AML-193 (cell line): ENCODE results near the gene PDGFD.
A peak's percentile ranks its signal among the peaks of the same experiment; 100 is the strongest.

Source experiments
- DNase-seq, 2 experiments: peaks; one replicate each; lab custom pipeline; 2025; lab: John Stamatoyannopoulos, UW

The PDGFD gene

DNA sequence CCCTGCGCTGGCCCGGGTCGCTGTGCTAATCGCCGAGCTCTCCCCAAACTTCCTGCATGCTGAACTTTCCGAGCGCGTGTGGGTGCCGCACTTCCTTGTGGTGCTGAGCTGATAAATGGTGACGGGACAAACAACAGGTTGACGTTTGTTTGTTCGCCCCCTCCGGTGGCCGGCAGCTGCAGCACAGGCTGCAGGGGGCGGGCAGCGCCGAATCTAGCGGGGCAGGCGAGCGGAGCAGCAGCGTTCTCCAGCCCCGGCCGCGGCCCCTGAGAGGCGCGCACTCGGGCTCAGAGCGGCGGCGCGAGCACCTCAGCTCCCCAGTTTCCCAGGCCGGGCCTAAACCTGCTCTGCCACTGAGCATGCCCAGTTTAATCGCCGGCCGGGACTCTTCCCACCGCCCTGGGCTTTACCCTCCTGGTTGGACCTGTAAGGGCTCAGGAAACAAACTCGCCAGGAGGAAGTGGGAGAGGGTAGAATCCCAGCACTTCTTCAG lies at the start of gene PDGFD:
Gene PDGFD (minus strand): TSS at position 120 of the 493 bp plus-strand sequence.
- peak in 1 of 2 experiments; percentile 43 for DNase-seq

- no peak for DNase-seq
Observed at GRCh38 chr11:104206936-104207335, 43.0 kb upstream of the PDGFD start.

- no peak for DNase-seq
Observed at GRCh38 chr11:104205838-104206237, 41.9 kb upstream of the PDGFD start.

- no peak for DNase-seq
Observed at GRCh38 chr11:104200688-104201087, 36.7 kb upstream of the PDGFD start.

- no peak for DNase-seq
Observed at GRCh38 chr11:104199053-104199452, 35.1 kb upstream of the PDGFD start.

GRCh38 chr11:104198576-104198975 lies 34.6 kb upstream of the PDGFD start:
- DNase-seq: peak; percentile 83 to 88

DNA sequence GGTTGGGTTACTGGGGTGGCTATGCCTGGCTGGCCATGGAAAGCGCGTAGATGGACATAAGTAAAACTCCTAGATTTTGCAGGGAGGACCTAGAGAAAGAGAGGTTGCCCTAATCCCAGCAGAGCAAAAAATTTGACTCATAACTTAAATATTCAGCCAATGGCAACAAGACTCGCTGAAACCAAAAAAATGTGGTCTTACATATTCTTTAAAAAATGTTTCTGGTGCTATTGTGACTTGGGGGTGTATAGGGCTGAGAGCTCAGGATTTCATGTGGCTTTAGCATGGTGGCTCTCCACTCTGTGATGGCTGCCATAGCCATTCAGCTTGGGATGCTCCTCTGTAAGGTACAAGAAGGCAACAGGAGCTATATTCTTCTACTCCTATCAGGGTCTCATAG lies 27.2 kb upstream of the PDGFD start:
- DNase-seq: no peak

- no peak for DNase-seq
Observed at GRCh38 chr11:104183593-104183992, 19.6 kb upstream of the PDGFD start.

- DNase-seq: no peak
Observed at GRCh38 chr11:104175769-104176168, 11.8 kb upstream of the PDGFD start.

- no peak for DNase-seq
Observed at GRCh38 chr11:104169091-104169490, 5.1 kb upstream of the PDGFD start.

DNA sequence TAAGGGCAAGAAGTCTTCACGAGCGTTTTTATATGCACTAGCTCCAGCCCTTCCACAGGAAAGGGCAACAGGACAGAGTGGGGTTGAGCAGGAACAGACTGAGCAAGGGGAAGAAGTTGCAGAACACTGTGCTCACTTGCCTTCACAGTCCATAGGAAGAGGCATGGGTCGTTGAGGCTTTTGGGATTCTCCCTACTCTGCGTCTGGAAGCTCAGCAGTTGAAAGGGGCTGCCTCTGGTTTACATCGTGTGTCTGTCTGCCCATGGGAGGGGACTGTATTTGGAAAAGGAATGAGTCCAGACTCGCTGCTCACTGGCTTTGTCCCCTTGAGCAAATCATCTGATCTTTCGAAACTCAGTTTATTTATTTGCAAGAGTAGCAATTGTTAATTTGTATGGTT lies 1.1 kb upstream of the PDGFD start:
- DNase-seq: no peak

GRCh38 chr11:104163100-104164027 lies 583 bp downstream of the PDGFD start:
- peak; percentile 36 to 43 for DNase-seq

DNA sequence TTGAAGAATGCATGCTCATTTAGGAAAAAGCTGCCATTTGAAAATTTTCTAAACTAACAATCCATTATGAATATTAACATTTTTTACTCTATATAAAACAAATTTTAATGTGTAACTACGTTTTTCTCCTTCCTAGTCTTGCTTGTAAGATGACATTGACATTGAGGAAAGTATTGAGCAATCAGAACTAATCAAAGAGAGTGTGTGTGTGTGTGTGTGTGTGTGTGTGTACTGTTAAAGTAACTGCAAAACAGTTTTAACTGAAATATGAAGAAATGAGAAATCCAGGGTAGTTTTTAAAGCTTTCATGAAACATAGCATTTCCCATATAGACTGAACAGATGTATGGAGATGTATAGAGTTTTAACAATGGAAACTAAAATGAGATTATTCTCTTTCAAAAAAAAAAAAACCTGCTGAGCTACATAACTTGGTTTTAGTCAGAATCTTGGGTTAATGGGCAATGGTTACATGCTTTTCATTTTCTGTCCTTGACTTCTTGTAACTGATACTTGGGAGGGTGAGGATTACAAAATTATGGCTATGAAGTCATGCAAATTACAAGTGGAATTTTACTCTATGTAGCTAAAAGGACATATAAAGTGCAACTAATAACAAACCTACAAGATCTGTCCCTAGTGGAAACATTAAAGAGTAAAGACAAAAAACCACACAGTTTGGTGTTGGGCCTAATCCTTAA lies 2.0 kb downstream of the PDGFD start:
- no peak for DNase-seq

- DNase-seq: no peak
Observed at GRCh38 chr11:104159356-104159755, 4.6 kb downstream of the PDGFD start.

DNA sequence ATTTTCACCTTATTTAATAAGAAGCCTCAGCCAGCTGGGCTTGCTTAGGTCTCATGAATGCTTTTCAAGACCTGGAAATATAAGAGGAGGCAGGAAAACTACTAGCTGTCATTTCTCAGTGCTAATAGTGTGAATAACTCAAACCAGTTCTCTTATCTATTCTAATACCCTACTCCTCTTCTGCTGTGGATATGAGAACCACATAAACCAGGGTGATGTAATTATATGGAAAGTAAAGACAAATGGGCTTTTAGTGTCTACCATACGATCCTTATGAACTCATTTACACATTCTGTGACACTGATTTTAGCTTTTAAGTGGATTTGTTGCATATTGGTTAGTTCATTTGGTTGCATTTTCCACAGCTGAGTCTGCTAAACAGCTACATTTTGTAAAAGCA lies 8.6 kb downstream of the PDGFD start:
- DNase-seq: no peak

DNA sequence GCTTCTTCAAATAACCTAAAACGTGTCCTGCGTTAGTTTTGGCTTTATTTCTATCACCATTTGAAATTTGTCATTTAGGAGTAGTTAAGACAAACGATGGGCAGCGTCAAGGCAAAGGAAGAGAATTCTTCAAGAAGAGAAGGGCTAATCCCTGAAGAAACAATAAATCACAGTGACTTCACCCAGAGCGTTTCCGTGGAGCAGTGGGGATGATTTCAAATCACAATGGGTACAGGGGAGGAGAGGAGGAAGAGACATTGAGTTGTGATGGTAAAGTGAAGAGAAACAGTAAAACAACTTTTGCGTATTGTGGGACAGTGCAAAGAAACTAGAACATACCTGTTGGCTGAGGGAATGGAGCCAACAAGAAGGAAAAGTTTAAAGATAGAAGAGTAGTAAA lies 9.7 kb downstream of the PDGFD start:
- DNase-seq: no peak

DNA sequence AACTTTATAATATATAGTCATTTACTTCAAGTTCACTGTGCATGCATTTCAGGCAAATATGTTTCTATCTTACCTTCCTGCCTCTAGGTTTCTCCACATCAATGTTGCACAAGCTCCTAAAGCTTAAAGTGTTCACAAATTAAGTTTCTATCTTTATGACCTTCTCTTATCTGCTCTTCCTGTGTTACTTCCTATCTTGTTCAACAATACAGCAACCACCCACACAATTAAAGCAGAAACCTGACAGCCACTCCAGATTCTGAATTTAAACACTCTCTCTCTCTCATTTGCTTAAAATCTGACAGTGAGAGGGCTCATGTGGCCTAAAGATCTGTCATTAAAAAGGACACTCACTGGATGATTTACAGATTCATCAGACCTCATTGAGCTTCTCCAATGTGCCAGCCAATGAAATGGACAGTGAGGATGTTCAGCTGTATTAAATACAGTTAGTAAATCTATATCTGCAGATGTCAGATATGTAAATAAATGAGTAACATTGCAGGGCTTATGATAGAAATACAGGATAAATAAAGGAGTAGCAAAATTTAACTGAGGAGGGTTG lies 10.9 kb downstream of the PDGFD start:
- peak in 1 of 2 experiments; percentile 2 for DNase-seq

DNA sequence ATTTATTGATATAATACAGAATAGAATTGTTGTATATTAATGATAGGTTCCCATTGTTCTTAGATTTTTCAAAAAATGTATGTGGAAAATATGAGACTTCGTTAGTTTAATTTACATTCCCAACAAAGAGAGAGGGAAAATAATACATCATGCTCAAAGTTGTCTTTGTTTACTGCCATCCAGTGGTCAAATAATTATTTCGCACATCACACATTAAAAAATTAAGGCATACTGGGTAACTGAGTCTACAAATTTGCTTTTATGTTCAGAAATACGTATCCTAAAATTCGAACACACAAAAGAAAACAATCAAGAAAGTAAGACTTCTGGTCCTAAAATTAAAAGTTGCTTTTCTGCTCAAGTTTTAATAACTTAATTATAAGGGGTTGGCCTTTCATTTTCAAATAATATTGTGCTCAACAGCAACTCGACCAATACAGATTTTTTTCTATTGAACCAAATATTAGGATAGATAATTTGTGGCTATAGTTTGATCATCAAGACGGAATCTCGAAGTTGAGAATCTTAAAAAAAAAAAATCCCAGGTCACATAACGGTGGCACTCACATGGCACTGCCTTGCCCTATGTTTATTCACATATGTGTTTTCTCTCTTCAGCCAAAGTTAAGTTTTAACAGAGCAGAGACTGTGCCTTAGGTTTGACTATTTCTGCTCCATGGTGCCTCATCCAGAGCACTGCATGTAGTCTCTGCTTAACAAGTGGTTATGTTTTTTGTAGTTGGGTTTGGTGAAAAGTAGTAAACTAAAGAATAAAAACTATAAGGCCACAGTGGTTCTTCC lies 12.3 kb downstream of the PDGFD start:
- no peak for DNase-seq

GRCh38 chr11:104148706-104149105 lies 15.2 kb downstream of the PDGFD start:
- no peak for DNase-seq

DNA sequence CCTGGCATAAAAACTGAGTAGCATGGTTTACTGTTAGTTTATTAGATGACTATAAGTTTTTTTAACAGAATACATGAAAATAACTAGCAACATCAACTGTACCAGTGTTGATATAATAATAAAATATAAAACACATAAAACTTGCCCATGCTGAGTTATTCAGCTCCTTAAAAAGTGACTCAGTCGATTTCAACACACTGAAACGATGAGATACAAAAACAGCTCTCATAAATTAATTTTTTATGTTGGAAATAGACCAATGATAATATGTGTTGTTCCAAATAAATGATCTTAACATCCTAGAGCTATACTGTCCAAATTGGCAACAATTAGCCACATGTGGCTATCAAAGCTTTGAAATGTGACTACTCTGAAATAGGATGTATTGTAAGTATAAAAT lies 15.9 kb downstream of the PDGFD start:
- no peak for DNase-seq

DNA sequence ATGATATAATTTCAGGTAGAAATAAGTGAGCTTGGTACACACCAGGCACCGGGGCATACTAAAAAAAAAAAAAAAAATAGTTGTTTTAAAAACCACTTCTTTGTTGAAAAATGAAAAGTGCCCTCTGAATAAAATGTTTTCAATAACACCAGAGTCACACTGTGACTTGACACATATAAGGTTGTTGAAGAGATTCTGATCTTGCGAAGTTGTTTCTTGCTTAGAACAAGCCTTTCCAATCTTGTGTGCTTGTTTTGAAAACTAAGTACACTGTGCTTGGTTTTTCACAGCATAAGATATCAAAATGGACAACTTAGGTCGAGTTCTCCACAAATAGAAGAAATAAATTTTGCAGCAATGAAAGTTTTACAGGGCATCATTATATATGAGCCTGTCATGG lies 17.0 kb downstream of the PDGFD start:
- no peak for DNase-seq

GRCh38 chr11:104146421-104146820 lies 17.5 kb downstream of the PDGFD start:
- DNase-seq: no peak
